ENCODE results near the gene RBFOX2.

The RBFOX2 gene

DNA sequence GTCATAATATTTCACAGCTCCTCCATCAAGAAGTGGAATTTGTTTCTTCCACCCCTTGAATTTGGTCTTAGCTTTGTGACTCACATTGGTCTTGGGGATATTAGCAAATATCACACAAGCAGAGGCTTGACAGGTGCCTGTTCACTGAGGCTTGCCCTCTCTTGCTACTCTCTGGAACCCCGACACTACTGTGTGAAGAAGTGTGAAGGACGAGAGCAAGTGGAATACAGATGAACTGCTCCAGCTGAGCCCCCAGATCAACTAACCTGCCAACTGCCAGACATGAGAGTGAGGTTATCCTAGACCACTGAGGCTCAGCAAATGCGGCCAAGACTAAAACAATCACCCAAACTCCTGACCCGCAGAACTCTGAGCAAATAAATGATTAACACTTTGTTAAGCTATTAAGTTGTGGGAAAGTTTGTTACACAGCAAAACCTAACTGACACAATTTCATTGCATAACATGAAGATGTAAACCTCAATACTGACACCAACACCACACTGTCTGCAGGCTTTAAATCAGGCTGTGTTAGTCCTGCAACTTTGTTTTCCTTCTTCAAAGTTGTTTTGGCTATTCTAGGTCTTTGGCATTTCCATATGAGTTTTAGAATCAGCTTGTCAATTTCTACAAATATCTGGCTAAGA, 168.4 kb downstream of the RBFOX2 start:
- no peak overlapping the region for H3K4me3 ChIP-seq (ENCODE audit: low read depth, low read length)
- DNase-seq (ENCODE audit: low read depth), result no peak
- TF ChIP-seq POLR2A (IDR thresholded peaks at IDR 0.05; ENCODE audit: extremely low read depth, insufficient read length) (no peak), MYC (IDR thresholded peaks at IDR 0.05; ENCODE audit: low read depth, low read length) (no peak)
- TF ChIP-seq, protein P1, sequence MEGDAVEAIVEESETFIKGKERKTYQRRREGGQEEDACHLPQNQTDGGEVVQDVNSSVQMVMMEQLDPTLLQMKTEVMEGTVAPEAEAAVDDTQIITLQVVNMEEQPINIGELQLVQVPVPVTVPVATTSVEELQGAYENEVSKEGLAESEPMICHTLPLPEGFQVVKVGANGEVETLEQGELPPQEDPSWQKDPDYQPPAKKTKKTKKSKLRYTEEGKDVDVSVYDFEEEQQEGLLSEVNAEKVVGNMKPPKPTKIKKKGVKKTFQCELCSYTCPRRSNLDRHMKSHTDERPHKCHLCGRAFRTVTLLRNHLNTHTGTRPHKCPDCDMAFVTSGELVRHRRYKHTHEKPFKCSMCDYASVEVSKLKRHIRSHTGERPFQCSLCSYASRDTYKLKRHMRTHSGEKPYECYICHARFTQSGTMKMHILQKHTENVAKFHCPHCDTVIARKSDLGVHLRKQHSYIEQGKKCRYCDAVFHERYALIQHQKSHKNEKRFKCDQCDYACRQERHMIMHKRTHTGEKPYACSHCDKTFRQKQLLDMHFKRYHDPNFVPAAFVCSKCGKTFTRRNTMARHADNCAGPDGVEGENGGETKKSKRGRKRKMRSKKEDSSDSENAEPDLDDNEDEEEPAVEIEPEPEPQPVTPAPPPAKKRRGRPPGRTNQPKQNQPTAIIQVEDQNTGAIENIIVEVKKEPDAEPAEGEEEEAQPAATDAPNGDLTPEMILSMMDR (IDR thresholded peaks at IDR 0.05; ENCODE audit: low read depth, low read length), result no peak
- TF ChIP-seq, protein P2, sequence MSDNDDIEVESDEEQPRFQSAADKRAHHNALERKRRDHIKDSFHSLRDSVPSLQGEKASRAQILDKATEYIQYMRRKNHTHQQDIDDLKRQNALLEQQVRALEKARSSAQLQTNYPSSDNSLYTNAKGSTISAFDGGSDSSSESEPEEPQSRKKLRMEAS (IDR thresholded peaks at IDR 0.05; ENCODE audit: low read depth, low read length), result no peak

DNA sequence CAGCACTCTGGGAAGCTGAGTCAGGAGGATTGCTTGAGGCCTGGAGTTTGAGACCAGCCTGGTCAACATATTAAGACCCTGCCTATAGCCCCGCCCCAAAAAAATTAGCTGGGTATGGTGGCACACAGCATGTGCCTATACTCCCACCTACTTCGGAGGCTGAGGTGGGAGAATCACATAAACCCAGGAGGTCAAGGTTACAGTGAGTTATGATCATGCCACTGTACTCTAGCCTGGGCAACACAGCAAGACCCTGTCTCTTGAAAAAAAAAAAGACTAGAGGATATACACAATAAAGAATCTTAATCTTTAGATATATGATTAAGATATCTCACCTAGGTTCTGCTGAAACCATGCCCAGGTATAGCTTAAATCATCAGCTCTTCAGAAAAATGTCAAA, 174.3 kb downstream of the RBFOX2 start:
- no peak for DNase-seq (ENCODE audit: low read depth)
- no peak overlapping the region for H3K4me3 ChIP-seq (ENCODE audit: low read depth, low read length)
- TF ChIP-seq MYC (IDR thresholded peaks at IDR 0.05; ENCODE audit: low read depth, low read length), result no peak
- TF ChIP-seq, protein P1 (IDR thresholded peaks at IDR 0.05; ENCODE audit: low read depth, low read length), result no peak
- TF ChIP-seq, protein P2 (IDR thresholded peaks at IDR 0.05; ENCODE audit: low read depth, low read length), result no peak
- TF ChIP-seq POLR2A (IDR thresholded peaks at IDR 0.05; ENCODE audit: extremely low read depth, insufficient read length), result no peak

DNA sequence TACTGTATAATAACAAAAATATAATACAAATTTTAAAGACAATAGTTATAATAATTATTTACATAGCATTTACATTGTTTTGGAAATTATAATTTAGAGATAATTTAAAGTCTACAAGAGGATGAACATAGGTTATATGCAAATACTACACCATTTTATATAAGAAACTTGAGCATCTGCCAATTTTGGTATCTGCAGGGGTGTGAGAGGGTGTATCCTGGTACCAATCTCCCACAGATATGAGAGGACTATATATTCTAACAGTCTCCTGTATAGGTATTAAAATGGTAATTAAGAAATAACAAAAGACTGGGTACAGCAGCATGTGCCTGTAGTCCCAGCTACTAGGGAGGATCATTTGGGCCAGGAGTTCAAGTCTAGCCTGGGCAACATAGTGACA, 176.5 kb downstream of the RBFOX2 start:
- TF ChIP-seq POLR2A (IDR thresholded peaks at IDR 0.05; ENCODE audit: extremely low read depth, insufficient read length), result no peak
- TF ChIP-seq, protein P2 (IDR thresholded peaks at IDR 0.05; ENCODE audit: low read depth, low read length), result no peak
- TF ChIP-seq, protein P1 (IDR thresholded peaks at IDR 0.05; ENCODE audit: low read depth, low read length), result no peak
- TF ChIP-seq MYC (IDR thresholded peaks at IDR 0.05; ENCODE audit: low read depth, low read length), result no peak
- H3K4me3 ChIP-seq (ENCODE audit: low read depth, low read length), result no peak overlapping the region
- DNase-seq (ENCODE audit: low read depth), result no peak

DNA sequence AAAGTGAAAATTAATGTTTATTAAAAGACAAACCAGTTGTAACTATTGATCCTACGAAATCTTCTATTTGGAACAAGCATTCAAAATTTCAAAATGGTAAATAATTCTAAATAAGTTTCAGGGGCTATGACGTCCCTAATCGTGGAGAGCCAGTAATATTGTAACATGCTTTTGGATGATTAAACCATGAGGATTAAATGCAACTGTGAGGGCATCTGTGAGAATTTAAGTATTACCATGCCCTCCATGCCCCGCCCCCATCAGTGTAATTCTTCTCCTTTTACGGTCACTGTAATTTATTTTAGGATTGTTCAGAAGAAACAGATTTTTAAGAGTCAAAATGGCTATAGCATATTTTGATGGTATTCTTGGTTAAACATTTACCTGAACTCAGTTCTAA, 177.8 kb downstream of the RBFOX2 start:
- DNase-seq (ENCODE audit: low read depth), result no peak
- TF ChIP-seq POLR2A (IDR thresholded peaks at IDR 0.05; ENCODE audit: extremely low read depth, insufficient read length) (no peak), MYC (IDR thresholded peaks at IDR 0.05; ENCODE audit: low read depth, low read length) (no peak)
- TF ChIP-seq, protein P1 (IDR thresholded peaks at IDR 0.05; ENCODE audit: low read depth, low read length), result no peak
- TF ChIP-seq, protein P2 (IDR thresholded peaks at IDR 0.05; ENCODE audit: low read depth, low read length), result no peak
- H3K4me3 ChIP-seq (ENCODE audit: low read depth, low read length), result no peak overlapping the region

DNA sequence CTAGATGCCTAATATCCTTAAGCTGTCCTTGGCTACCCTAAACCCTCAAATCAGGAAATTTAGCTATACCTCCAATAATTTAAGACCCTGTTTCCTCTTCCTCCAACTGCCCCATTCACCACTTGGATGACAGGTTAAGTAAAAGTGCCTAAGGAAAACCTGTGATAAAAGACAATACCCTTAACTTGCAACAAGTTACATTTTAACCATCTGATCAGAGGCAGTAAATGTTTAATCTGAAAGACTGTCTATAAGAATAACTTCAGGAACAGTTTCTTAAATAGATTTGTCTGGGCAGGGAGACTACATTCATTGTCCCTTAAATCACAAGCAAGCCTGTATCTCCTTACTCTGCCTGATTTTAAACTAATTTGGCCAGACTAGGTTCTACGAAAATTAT, 181.8 kb downstream of the RBFOX2 start:
- no peak for TF ChIP-seq POLR2A (IDR thresholded peaks at IDR 0.05; ENCODE audit: extremely low read depth, insufficient read length)
- TF ChIP-seq, protein P1 (IDR thresholded peaks at IDR 0.05; ENCODE audit: low read depth, low read length), result no peak
- no peak for TF ChIP-seq MYC (IDR thresholded peaks at IDR 0.05; ENCODE audit: low read depth, low read length)
- TF ChIP-seq, protein P2 (IDR thresholded peaks at IDR 0.05; ENCODE audit: low read depth, low read length), result no peak
- H3K4me3 ChIP-seq (ENCODE audit: low read depth, low read length), result no peak overlapping the region
- DNase-seq (ENCODE audit: low read depth), result no peak
